ENCODE measurements around the gene CYREN. TPM values are rescaled to one million over a fixed set of nuclear protein-coding genes. Genes with fewer than 3 reads are reported as not detected.

The CYREN gene
- total RNA-seq, 2 experiments from 2014 or later: 69.4 to 81.9 TPM

DNA sequence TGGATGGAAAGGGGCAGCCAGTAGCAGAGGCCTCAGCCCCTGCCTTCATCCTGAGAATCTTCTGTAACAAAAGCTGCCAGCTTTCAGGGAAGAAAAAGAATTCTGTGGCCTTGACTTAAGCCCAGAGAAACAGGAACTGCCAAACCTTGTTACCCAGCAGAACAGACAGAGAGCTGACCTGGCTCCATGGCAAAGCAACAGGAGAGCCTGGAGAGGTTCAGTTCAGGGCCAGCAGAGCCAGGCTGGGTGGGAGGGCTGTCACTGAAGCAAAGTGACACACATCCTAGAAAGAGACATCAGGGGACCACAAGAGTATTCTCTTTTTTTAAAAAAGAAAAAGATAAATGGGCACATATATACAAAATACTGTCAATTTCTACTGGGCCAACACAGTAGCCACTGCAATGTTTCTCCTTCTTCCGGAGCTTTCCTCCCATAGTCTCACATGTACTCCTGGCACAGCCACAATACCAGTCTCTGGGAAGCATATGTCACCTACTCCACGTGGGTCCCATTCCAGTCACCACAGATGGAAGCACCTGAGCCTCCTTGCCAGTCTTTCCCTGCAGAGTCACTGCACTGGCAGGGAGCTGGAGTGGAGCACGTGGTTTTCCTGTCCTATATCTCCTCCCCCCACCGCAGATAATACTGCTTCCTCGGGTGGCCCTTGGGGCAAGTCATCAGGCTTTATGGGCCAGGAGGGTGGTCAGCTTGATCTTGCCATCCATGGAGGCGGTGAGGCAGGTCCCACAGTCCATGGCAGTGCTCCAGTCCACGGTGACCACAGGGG is 15.2 kb upstream of the CYREN start:
- no peak overlapping the region for H3K4me3 ChIP-seq (ENCODE audit: low read depth, low read length, poor library complexity, severe bottlenecking)
- no peak for TF ChIP-seq EZH2phosphoT487 (IDR thresholded peaks at IDR 0.05; ENCODE audit: borderline replicate concordance, low read depth, low read length)
- TF ChIP-seq, protein P1, sequence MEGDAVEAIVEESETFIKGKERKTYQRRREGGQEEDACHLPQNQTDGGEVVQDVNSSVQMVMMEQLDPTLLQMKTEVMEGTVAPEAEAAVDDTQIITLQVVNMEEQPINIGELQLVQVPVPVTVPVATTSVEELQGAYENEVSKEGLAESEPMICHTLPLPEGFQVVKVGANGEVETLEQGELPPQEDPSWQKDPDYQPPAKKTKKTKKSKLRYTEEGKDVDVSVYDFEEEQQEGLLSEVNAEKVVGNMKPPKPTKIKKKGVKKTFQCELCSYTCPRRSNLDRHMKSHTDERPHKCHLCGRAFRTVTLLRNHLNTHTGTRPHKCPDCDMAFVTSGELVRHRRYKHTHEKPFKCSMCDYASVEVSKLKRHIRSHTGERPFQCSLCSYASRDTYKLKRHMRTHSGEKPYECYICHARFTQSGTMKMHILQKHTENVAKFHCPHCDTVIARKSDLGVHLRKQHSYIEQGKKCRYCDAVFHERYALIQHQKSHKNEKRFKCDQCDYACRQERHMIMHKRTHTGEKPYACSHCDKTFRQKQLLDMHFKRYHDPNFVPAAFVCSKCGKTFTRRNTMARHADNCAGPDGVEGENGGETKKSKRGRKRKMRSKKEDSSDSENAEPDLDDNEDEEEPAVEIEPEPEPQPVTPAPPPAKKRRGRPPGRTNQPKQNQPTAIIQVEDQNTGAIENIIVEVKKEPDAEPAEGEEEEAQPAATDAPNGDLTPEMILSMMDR (conservative IDR thresholded peaks at IDR 0.05; ENCODE audit: low read length): no peak
- BruUV-seq (replicated peaks): no TSS peak
- H3K9me2 ChIP-seq (ENCODE audit: insufficient read depth, low read length): no peaks in the 10 kb centered on the region
- no peak for DNase-seq (ENCODE audit: low spot score)
- H3K79me2 ChIP-seq (ENCODE audit: insufficient read depth, low read depth, low read length): no peaks in the 10 kb centered on the region
- no peaks in the 10 kb centered on the region for H4K20me1 ChIP-seq (ENCODE audit: insufficient read depth, low read length)
- H3K27ac ChIP-seq (ENCODE audit: low read depth, low read length, poor library complexity, severe bottlenecking): no peak overlapping the region
- ChIA-PET CTCF (ENCODE audit: unreplicated experiment) (no interaction called here), POLR2A (interaction anchor here (0.6 kb wide), 1 partner anchor 524 kb away, joined by 4 read pairs; no protein-coding TSS in a partner anchor)
- H3K36me3 ChIP-seq (ENCODE audit: insufficient read depth, low read length): peaks cover 58% of the 10 kb centered on the region
- no peak overlapping the region for H3K4me2 ChIP-seq (ENCODE audit: low read length)
- H3K4me1 ChIP-seq (ENCODE audit: insufficient read depth, low read length, poor library complexity, severe bottlenecking): no peaks in the 10 kb centered on the region
- H3K9me3 ChIP-seq (ENCODE audit: low read length): peaks cover 13% of the 10 kb centered on the region
- H2AFZ ChIP-seq (ENCODE audit: low read length): no peak overlapping the region
- intact Hi-C loops (cut with micrococcal nuclease; ENCODE audit: unreplicated experiment): no loop called here

DNA sequence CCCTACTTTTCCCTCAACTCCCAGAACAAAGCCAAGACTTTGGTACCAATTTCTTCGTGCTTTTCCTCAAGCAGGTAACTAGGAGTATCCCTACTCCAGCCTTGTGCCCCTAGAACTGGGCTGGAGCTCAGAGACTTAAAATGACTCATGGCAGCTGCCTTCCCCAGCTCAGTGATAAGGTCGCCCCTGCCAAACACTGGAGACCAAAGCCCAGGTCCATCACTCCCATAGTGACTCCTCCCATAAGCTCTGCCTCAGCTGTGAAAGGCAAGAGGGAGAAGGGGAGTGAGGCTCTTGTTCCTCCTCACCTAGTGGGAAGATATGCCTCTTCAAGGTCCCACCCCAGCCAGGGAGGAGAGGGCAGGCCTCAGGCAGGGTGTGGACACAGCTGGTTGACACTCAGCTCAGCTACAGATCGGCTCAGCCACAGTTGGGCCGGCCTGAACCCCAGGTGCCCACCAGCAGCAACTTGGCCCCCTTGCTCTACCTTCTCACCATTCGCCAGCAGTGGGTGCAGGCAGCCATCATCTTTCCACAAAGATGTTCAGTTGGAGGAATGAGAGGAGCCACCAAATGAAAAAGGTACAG is 13.8 kb upstream of the CYREN start:
- ChIA-PET POLR2A (interaction anchor here (1.1 kb wide), 1 partner anchor 11 kb away, joined by 4 read pairs; no protein-coding TSS in a partner anchor), CTCF (ENCODE audit: unreplicated experiment) (no interaction called here)

More for the DNA sequence above, 13.8 kb upstream of the CYREN start:
- no peak overlapping the region for H2AFZ ChIP-seq (ENCODE audit: low read length)
- H3K79me2 ChIP-seq (ENCODE audit: insufficient read depth, low read depth, low read length): no peaks in the 10 kb centered on the region
- TF ChIP-seq, protein P1 (conservative IDR thresholded peaks at IDR 0.05; ENCODE audit: low read length): no peak
- no peak for TF ChIP-seq EZH2phosphoT487 (IDR thresholded peaks at IDR 0.05; ENCODE audit: borderline replicate concordance, low read depth, low read length)
- no peak overlapping the region for H3K27ac ChIP-seq (ENCODE audit: low read depth, low read length, poor library complexity, severe bottlenecking)
- intact Hi-C loops (cut with micrococcal nuclease; ENCODE audit: unreplicated experiment): no loop called here
- no peaks in the 10 kb centered on the region for H4K20me1 ChIP-seq (ENCODE audit: insufficient read depth, low read length)
- no peaks in the 10 kb centered on the region for H3K4me1 ChIP-seq (ENCODE audit: insufficient read depth, low read length, poor library complexity, severe bottlenecking)
- H3K4me3 ChIP-seq (ENCODE audit: low read depth, low read length, poor library complexity, severe bottlenecking): no peak overlapping the region
- H3K9me3 ChIP-seq (ENCODE audit: low read length): peaks cover 23% of the 10 kb centered on the region
- DNase-seq (ENCODE audit: low spot score): no peak
- no peaks in the 10 kb centered on the region for H3K9me2 ChIP-seq (ENCODE audit: insufficient read depth, low read length)
- BruUV-seq (replicated peaks): no TSS peak
- H3K4me2 ChIP-seq (ENCODE audit: low read length): no peak overlapping the region
- H3K36me3 ChIP-seq (ENCODE audit: insufficient read depth, low read length): peaks cover 57% of the 10 kb centered on the region
